H9 (cell line): ENCODE measurements around the gene RIBC1. TPM values are rescaled to one million over a fixed set of nuclear protein-coding genes. Genes with fewer than 3 reads are reported as not detected.

Experiments used
- DNase-seq: peaks from one replicate; pipeline ENCODE4 v3.0.0-alpha.2; 2017
- H2AFZ ChIP-seq: one replicate; pipeline ENCODE4 v1.6.1; 2013; ENCODE audit warnings: mild to moderate bottlenecking, low read length, control low read depth, moderate library complexity
- H2AK5ac ChIP-seq: 2 replicates; pipeline ENCODE4 v1.6.1; 2013; ENCODE audit warnings: low read length, control low read depth, mixed read lengths; ENCODE audit not compliant: insufficient read length
- H2BK120ac ChIP-seq: one replicate; pipeline ENCODE4 v1.6.1; 2013; ENCODE audit warnings: low read depth, mild to moderate bottlenecking, low read length, control low read depth, inconsistent platforms; ENCODE audit not compliant: poor library complexity, severe bottlenecking
- H2BK12ac ChIP-seq: 2 replicates; pipeline ENCODE4 v1.6.1; 2013; ENCODE audit warnings: low read length, control low read depth, mixed read lengths, low read depth; ENCODE audit not compliant: insufficient read length
- H2BK15ac ChIP-seq: 2 replicates; pipeline ENCODE4 v1.6.1; 2013; ENCODE audit warnings: low read depth, low read length, control low read depth
- H2BK20ac ChIP-seq: one replicate; pipeline ENCODE4 v1.6.1; 2013; ENCODE audit warnings: low read depth, mild to moderate bottlenecking, low read length, control low read depth, inconsistent platforms; ENCODE audit not compliant: poor library complexity, severe bottlenecking
- H2BK5ac ChIP-seq: 2 replicates; pipeline ENCODE4 v1.6.1; 2013; ENCODE audit warnings: low read length, control low read depth, mixed read lengths; ENCODE audit not compliant: insufficient read length
- H3K14ac ChIP-seq: 2 replicates; pipeline ENCODE4 v1.6.1; 2013; ENCODE audit warnings: low read length, control low read depth; ENCODE audit not compliant: insufficient read depth
- H3K18ac ChIP-seq: 2 replicates; pipeline ENCODE4 v1.6.1; 2013; ENCODE audit warnings: low read depth, mild to moderate bottlenecking, mixed read lengths, low read length, control low read depth; ENCODE audit not compliant: insufficient read length
- H3K23ac ChIP-seq: 2 replicates; pipeline ENCODE4 v1.6.1; 2013; ENCODE audit warnings: low read length, control low read depth, mixed read lengths, low read depth; ENCODE audit not compliant: insufficient read length
- H3K23me2 ChIP-seq: 2 replicates; pipeline ENCODE4 v1.6.1; 2013; ENCODE audit warnings: low read depth, mild to moderate bottlenecking, mixed read lengths, low read length, control low read depth; ENCODE audit not compliant: insufficient read length, poor library complexity, severe bottlenecking
- H3K27ac ChIP-seq: 2 replicates; pipeline ENCODE4 v1.5.1; 2013; ENCODE audit warnings: low read length, control low read depth, mixed read lengths, low read depth; ENCODE audit not compliant: insufficient read length
- H3K27me3 ChIP-seq: 2 replicates; pipeline ENCODE4 v1.6.1; 2013; ENCODE audit warnings: low read length, control low read depth, inconsistent platforms; ENCODE audit not compliant: insufficient read depth
- H3K4ac ChIP-seq: 2 replicates; pipeline ENCODE4 v1.6.1; 2013; ENCODE audit warnings: low read depth, mild to moderate bottlenecking, control low read depth, inconsistent platforms, low read length, moderate library complexity
- H3K4me1 ChIP-seq: 2 replicates; pipeline ENCODE4 v1.6.1; 2013; ENCODE audit warnings: low read length, control low read depth, inconsistent platforms; ENCODE audit not compliant: insufficient read depth
- H3K4me2 ChIP-seq: 2 replicates; pipeline ENCODE4 v1.6.1; 2013; ENCODE audit warnings: low read length, control low read depth, mixed read lengths; ENCODE audit not compliant: insufficient read length, insufficient read depth
- H3K56ac ChIP-seq: 2 replicates; pipeline ENCODE4 v1.6.1; 2013; ENCODE audit warnings: low read depth, mild to moderate bottlenecking, mixed read lengths, low read length, control low read depth; ENCODE audit not compliant: insufficient read length
- H3K79me1 ChIP-seq: 2 replicates; pipeline ENCODE4 v1.6.1; 2013; ENCODE audit warnings: low read depth, mild to moderate bottlenecking, moderate library complexity, low read length, control low read depth, inconsistent platforms; ENCODE audit not compliant: insufficient read depth, poor library complexity, severe bottlenecking
- H3K79me2 ChIP-seq: 2 replicates; pipeline ENCODE4 v1.6.1; 2013; ENCODE audit warnings: low read length, control low read depth, inconsistent platforms; ENCODE audit not compliant: insufficient read depth
- H3K9ac ChIP-seq: 2 replicates; pipeline ENCODE4 v1.6.1; 2013; ENCODE audit warnings: low read length, control low read depth, mixed read lengths; ENCODE audit not compliant: insufficient read length; ENCODE audit errors: extremely low read depth
- H3K9me3 ChIP-seq: one replicate; pipeline ENCODE4 v1.6.1; 2013; ENCODE audit warnings: low read depth, low read length, inconsistent platforms; ENCODE audit not compliant: control insufficient read depth
- H3T11ph ChIP-seq: one replicate; pipeline ENCODE4 v1.6.1; 2013; ENCODE audit warnings: mild to moderate bottlenecking, low read length, control low read depth, inconsistent platforms
- H4K20me1 ChIP-seq: one replicate; pipeline ENCODE4 v1.6.1; 2013; ENCODE audit not compliant: control insufficient read depth, insufficient read length, insufficient read depth
- H4K5ac ChIP-seq: 2 replicates; pipeline ENCODE4 v1.6.1; 2013; ENCODE audit warnings: low read depth, mild to moderate bottlenecking, mixed read lengths, low read length, control low read depth; ENCODE audit not compliant: insufficient read length
- H4K8ac ChIP-seq: replicated peaks from 2 replicates; pipeline ENCODE4 v1.6.1; 2013; ENCODE audit warnings: low read length, control low read depth, mixed read lengths, low read depth; ENCODE audit not compliant: insufficient read length
- H4K91ac ChIP-seq: 2 replicates; pipeline ENCODE4 v1.6.1; 2013; ENCODE audit warnings: low read depth, mild to moderate bottlenecking, moderate library complexity, mixed read lengths, low read length, control low read depth; ENCODE audit not compliant: insufficient read length
- H3K27ac Mint-ChIP-seq, 3 experiments: 2 replicates in 2 of 3; 3 replicates in 1 of 3; pipeline ENCODE4 v1.8.0; 2020 to 2021; ENCODE audit warnings: mixed read lengths in 3 of 3, mild to moderate bottlenecking in 1 of 3, moderate library complexity in 1 of 3
- H3K27me3 Mint-ChIP-seq: 2 replicates; pipeline ENCODE4 v1.8.0; 2021; ENCODE audit warnings: low read depth, mild to moderate bottlenecking, moderate library complexity, mixed read lengths
- H3K36me3 Mint-ChIP-seq, 3 experiments: 2 replicates in 2 of 3; 3 replicates in 1 of 3; pipeline ENCODE4 v1.8.0; 2020 to 2021; ENCODE audit warnings: low read depth in 3 of 3, mixed read lengths in 3 of 3; ENCODE audit not compliant: insufficient read depth in 1 of 3
- H3K4me1 Mint-ChIP-seq, 2 experiments: 2 replicates each; pipeline ENCODE4 v1.8.0; 2020; ENCODE audit warnings: mixed read lengths in 2 of 2
- H3K4me3 Mint-ChIP-seq, 2 experiments: 2 replicates in 1 of 2; 3 replicates in 1 of 2; pipeline ENCODE4 v1.8.0; 2020 to 2021; ENCODE audit warnings: mild to moderate bottlenecking in 2 of 2, mixed read lengths in 2 of 2, moderate library complexity in 1 of 2
- H3K9me3 Mint-ChIP-seq, 2 experiments: 2 replicates in 1 of 2; 3 replicates in 1 of 2; pipeline ENCODE4 v1.8.0; 2020; ENCODE audit warnings: mild to moderate bottlenecking in 2 of 2, mixed read lengths in 2 of 2, moderate library complexity in 1 of 2
- WGBS: extraction: QIAGEN DNeasy Blood & Tissue Kit; methylation state at CpG from one replicate; pipeline ENCODE4 v1.1.7; 2013; ENCODE audit warnings: missing lambda C conversion rate, low lambda C conversion rate, mixed read lengths; ENCODE audit not compliant: insufficient read length; ENCODE audit errors: extremely low coverage; 5-methylcytosine and 5-hydroxymethylcytosine counted together
- total RNA-seq: library from RNA; stranded (reverse); gene quantifications from 2 replicates; pipeline ENCODE4 v1.2.1, GENCODE V29; 2021
- TF ChIP-seq, protein P1 (sequence below): fragments of 200-600 bp; sonication (generic); conservative IDR thresholded peaks from 3 replicates; pipeline ENCODE4 v1.8.0; 2021; ENCODE audit warnings: antibody characterized with exemption, mild to moderate bottlenecking

RIBC1 gene
- total RNA-seq, 1 experiment from 2014 or later = 1.2 TPM

GRCh38 chrX:53376888-53377287, 45.8 kb upstream of the RIBC1 start:
- Mint-ChIP-seq H3K27me3 (peaks cover 1% of the 10 kb centered on the region; the same call in 1 of the 2 replicates), H3K27ac (no peak overlapping the region), H3K9me3 (peaks cover 60 to 64% of the 10 kb centered on the region in 2 experiments), H3K4me1 (no peaks in the 10 kb centered on the region), H3K4me3 (no peak overlapping the region), H3K36me3 (peaks cover 24 to 49% (median 42%) of the 10 kb centered on the region in 3 experiments)
- Histone ChIP-seq H4K20me1 (no peaks in the 10 kb centered on the region), H3K79me2 (no peaks in the 10 kb centered on the region), H3K9ac (no peak overlapping the region), H2BK120ac (no peak overlapping the region), H2BK20ac (no peak overlapping the region), H4K91ac (no peak overlapping the region), H3K79me1 (no peaks in the 10 kb centered on the region), H3K4me1 (no peaks in the 10 kb centered on the region), H3K56ac (no peak overlapping the region), H2BK12ac (no peak overlapping the region), H3K4me2 (no peak overlapping the region), H4K8ac (no peak overlapping the region), H2BK15ac (no peak overlapping the region), H3K14ac (no peak overlapping the region), H3T11ph (no peak overlapping the region), H3K27ac (no peak overlapping the region), H2AK5ac (no peak overlapping the region), H3K18ac (no peak overlapping the region), H3K23ac (no peak overlapping the region), H3K27me3 (no peaks in the 10 kb centered on the region), H2BK5ac (no peak overlapping the region), H3K23me2 (no peaks in the 10 kb centered on the region), H4K5ac (no peak overlapping the region), H2AFZ (no peak overlapping the region), H3K4ac (no peak overlapping the region), H3K9me3 (peaks cover 50% of the 10 kb centered on the region)
- TF ChIP-seq, protein P1, sequence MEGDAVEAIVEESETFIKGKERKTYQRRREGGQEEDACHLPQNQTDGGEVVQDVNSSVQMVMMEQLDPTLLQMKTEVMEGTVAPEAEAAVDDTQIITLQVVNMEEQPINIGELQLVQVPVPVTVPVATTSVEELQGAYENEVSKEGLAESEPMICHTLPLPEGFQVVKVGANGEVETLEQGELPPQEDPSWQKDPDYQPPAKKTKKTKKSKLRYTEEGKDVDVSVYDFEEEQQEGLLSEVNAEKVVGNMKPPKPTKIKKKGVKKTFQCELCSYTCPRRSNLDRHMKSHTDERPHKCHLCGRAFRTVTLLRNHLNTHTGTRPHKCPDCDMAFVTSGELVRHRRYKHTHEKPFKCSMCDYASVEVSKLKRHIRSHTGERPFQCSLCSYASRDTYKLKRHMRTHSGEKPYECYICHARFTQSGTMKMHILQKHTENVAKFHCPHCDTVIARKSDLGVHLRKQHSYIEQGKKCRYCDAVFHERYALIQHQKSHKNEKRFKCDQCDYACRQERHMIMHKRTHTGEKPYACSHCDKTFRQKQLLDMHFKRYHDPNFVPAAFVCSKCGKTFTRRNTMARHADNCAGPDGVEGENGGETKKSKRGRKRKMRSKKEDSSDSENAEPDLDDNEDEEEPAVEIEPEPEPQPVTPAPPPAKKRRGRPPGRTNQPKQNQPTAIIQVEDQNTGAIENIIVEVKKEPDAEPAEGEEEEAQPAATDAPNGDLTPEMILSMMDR = no peak
- no peak for DNase-seq
- WGBS = no CpG with 5 or more reads among the region's 6 CpGs
